PC-3 (cell line): ENCODE measurements around the gene MMP15. TPM values are rescaled to one million over a fixed set of nuclear protein-coding genes. Genes with fewer than 3 reads are reported as not detected.

Experiments
- ATAC-seq: fragments of 200-7000 bp; cut with Tn5 transposase; 2 replicates; pipeline ENCODE4 v1.9.1; 2020; ENCODE audit warnings: mild to moderate bottlenecking, moderate library complexity
- BruUV-seq: library from RNA; stranded (reverse); fragments of 400-500 nt; replicated peaks from 2 replicates; lab custom pipeline; 2021; lab: Mats Ljungman, UMichigan
- CTCF ChIA-PET: fragments of 300-600 bp; sonication (Branson Sonifier 250); formaldehyde crosslinking; loops from one replicate; lab custom pipeline; 2022; ENCODE audit warnings: antibody characterized with exemption; lab: Charles Lee
- POLR2A ChIA-PET: fragments of 300-600 bp; sonication (Branson Sonifier 250); formaldehyde crosslinking; loops from one replicate; lab custom pipeline; 2022; ENCODE audit warnings: antibody characterized with exemption; ENCODE audit not compliant: unreplicated experiment; lab: Charles Lee
- DNase-seq: peaks from one replicate; pipeline ENCODE4 v3.0.0-alpha.2; 2015
- H2AFZ ChIP-seq: fragments of 300-600 bp; sonication (generic); 2 replicates; pipeline ENCODE4 v1.6.0; 2016; ENCODE audit warnings: antibody characterized with exemption, low read length
- H3F3A ChIP-seq: fragments of 300-600 bp; sonication (generic); one replicate; pipeline ENCODE4 v1.6.0; 2017; ENCODE audit warnings: antibody characterized with exemption, low read length, control low read depth, mild to moderate bottlenecking; ENCODE audit not compliant: unreplicated experiment
- H3K27ac ChIP-seq: fragments of 300-600 bp; sonication (generic); 2 replicates; pipeline ENCODE4 v1.5.1; 2016; ENCODE audit warnings: mild to moderate bottlenecking, low read length
- H3K27me3 ChIP-seq: fragments of 300-600 bp; sonication (generic); 2 replicates; pipeline ENCODE4 v1.6.1; 2016; ENCODE audit warnings: low read length, mixed read lengths
- H3K36me3 ChIP-seq: fragments of 300-600 bp; sonication (generic); 2 replicates; pipeline ENCODE4 v1.6.1; 2016; ENCODE audit warnings: low read depth, mixed run types, low read length, mixed read lengths
- H3K4me1 ChIP-seq: fragments of 300-600 bp; sonication (generic); 2 replicates; pipeline ENCODE4 v1.5.1; 2016; ENCODE audit warnings: low read length; ENCODE audit not compliant: insufficient read depth
- H3K4me2 ChIP-seq: fragments of 300-600 bp; sonication (generic); 2 replicates; pipeline ENCODE4 v1.6.0; 2016; ENCODE audit warnings: low read length
- H3K4me3 ChIP-seq: fragments of 300-600 bp; sonication (generic); 2 replicates; pipeline ENCODE4 v1.5.1; 2016; ENCODE audit warnings: mild to moderate bottlenecking, low read length, mixed read lengths
- H3K79me2 ChIP-seq: fragments of 300-600 bp; sonication (generic); 2 replicates; pipeline ENCODE4 v1.6.1; 2017; ENCODE audit warnings: low read length, mixed read lengths
- H3K9ac ChIP-seq: fragments of 300-600 bp; sonication (generic); 2 replicates; pipeline ENCODE4 v1.6.0; 2016; ENCODE audit warnings: mild to moderate bottlenecking, low read length
- H3K9me2 ChIP-seq: fragments of 300-600 bp; sonication (generic); replicated peaks from 2 replicates; pipeline ENCODE4 v1.6.1; 2016; ENCODE audit warnings: mixed run types, low read length, mixed read lengths
- H3K9me3 ChIP-seq: fragments of 300-600 bp; sonication (generic); 2 replicates; pipeline ENCODE4 v1.6.1; 2016; ENCODE audit warnings: low read length, mixed read lengths
- H4K20me1 ChIP-seq: fragments of 300-600 bp; sonication (generic); 2 replicates; pipeline ENCODE4 v1.6.1; 2016; ENCODE audit warnings: low read length, mixed read lengths
- EZH2 ChIP-seq: fragments of 300-600 bp; sonication (generic); IDR thresholded peaks from one replicate; pipeline ENCODE4 v1.6.1; 2017; ENCODE audit warnings: antibody characterized with exemption, mild to moderate bottlenecking, low read length; ENCODE audit not compliant: unreplicated experiment
- EZH2phosphoT487 ChIP-seq: fragments of 300-600 bp; sonication (generic); IDR thresholded peaks from 2 replicates; pipeline ENCODE4 v1.6.1; 2018; ENCODE audit warnings: mild to moderate bottlenecking, antibody characterized with exemption, low read length, borderline replicate concordance
- intact Hi-C: fragments of 100-400 bp; cut with micrococcal nuclease; formaldehyde crosslinking; loops from 2 replicates; pipeline ENCODE4 v1.9.0; 2023
- total RNA-seq: library from RNA; depleted of rRNA; stranded (reverse); fragments of >200 nt; gene quantifications from 2 replicates; pipeline ENCODE4 v1.2.3, GENCODE V29; 2014
- TF ChIP-seq, protein P1 (sequence below): fragments of 300-600 bp; sonication (generic); conservative IDR thresholded peaks from 2 replicates; pipeline ENCODE4 v1.5.1; 2017; ENCODE audit warnings: antibody characterized with exemption, low read depth, mild to moderate bottlenecking, low read length

The MMP15 gene
- total RNA-seq, 1 experiment from 2014 or later, result 6.3 TPM

DNA sequence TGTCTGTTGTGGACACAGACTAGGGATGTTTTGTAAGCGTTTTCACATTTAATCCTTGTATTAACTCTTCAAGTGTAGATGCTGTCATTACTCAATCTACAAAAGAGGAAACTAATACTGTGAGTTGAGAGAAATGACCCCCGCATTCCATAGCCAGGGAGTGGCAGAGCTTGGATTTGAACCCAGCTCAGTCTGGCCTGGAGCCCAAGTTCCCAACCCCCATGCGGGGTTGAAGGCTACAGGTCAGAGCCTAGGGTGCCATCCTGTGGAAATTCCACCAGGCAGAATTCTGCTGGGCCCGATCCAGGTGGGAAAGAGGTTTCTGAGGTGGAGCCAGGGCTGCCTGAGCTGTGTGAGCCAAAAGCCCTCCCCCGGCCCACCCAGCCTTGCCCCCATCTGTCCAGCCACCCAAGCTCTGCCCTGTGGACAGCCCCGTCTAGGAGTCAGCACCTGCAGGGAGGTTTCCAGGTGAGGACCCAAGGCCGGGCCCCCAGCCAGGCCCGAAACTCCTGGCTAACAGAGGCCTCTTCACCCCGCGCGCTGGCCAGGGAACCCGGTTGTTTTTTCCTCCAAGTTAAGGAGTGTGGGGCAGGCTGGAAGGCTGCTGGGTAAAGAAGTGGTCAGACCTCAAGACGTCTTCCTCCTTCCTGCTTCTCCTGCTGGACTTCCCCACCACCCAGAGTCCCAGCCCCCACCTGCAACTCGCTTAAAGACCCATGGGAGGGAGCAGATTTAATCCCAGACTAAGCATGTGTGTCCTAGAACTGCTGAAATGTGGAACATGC is 5.7 kb downstream of the MMP15 start:
- TF ChIP-seq EZH2phosphoT487 (no peak), EZH2 (no peak)
- TF ChIP-seq, protein P1, sequence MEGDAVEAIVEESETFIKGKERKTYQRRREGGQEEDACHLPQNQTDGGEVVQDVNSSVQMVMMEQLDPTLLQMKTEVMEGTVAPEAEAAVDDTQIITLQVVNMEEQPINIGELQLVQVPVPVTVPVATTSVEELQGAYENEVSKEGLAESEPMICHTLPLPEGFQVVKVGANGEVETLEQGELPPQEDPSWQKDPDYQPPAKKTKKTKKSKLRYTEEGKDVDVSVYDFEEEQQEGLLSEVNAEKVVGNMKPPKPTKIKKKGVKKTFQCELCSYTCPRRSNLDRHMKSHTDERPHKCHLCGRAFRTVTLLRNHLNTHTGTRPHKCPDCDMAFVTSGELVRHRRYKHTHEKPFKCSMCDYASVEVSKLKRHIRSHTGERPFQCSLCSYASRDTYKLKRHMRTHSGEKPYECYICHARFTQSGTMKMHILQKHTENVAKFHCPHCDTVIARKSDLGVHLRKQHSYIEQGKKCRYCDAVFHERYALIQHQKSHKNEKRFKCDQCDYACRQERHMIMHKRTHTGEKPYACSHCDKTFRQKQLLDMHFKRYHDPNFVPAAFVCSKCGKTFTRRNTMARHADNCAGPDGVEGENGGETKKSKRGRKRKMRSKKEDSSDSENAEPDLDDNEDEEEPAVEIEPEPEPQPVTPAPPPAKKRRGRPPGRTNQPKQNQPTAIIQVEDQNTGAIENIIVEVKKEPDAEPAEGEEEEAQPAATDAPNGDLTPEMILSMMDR, result no peak
- no peaks in the 10 kb centered on the region for H3K9me2 ChIP-seq
- ChIA-PET CTCF (no interaction called here), POLR2A (no interaction called here)
- H3K9me3 ChIP-seq, result no peaks in the 10 kb centered on the region
- BruUV-seq, result no TSS peak
- intact Hi-C loops, result no loop called here
- no peak overlapping the region for H3K9ac ChIP-seq
- no peak for DNase-seq
- H3K27me3 ChIP-seq, result no peaks in the 10 kb centered on the region
- no peaks in the 10 kb centered on the region for H3K36me3 ChIP-seq
- H3K4me2 ChIP-seq, result no peak overlapping the region
- H3F3A ChIP-seq, result no peaks in the 10 kb centered on the region
- H2AFZ ChIP-seq, result no peak overlapping the region
- H3K4me3 ChIP-seq, result no peak overlapping the region
- ATAC-seq, result no peak
- no peaks in the 10 kb centered on the region for H3K79me2 ChIP-seq
- H3K27ac ChIP-seq, result no peak overlapping the region
- H3K4me1 ChIP-seq, result peaks cover 6% of the 10 kb centered on the region; the same call in 1 of the 2 replicates
- H4K20me1 ChIP-seq, result no peaks in the 10 kb centered on the region

DNA sequence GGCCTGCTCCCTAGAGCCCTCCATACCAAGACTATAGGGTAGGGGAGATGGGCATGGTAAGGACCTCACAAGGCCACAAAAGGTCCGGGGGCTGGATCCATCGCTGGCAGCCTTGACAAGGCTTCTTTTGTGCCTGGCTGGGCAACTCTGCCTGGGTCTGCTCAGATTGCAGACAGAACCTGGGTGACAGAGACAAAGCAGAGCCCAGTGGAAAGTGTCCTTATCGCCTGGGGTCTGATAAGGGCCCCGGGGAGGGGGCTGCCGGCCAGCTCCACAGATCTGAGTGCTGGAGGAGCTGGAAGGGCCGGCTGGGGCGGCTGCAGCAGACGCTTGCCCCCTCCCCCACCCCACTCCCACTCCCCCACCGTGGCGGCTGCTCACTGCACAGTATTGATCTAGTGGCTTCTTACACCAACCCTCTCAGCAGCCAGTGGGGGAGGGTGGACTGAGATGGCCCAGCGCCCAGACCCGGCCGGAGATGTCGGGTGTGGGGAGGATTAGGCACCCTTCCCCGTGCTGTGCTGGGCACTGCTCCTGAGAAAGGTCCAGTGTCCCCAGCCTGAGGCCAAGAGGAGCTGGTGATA is 7.2 kb downstream of the MMP15 start:
- H3K36me3 ChIP-seq, result no peaks in the 10 kb centered on the region
- POLR2A ChIA-PET, result no interaction called here
- H3K79me2 ChIP-seq, result no peaks in the 10 kb centered on the region
- ATAC-seq, result no peak
- DNase-seq, result no peak
- CTCF ChIA-PET, result no interaction called here
- intact Hi-C loops, result no loop called here
- H3F3A ChIP-seq, result no peaks in the 10 kb centered on the region
- H3K4me1 ChIP-seq, result no peaks in the 10 kb centered on the region
- no peak overlapping the region for H3K4me2 ChIP-seq
- H3K9me3 ChIP-seq, result no peaks in the 10 kb centered on the region
- H2AFZ ChIP-seq, result no peak overlapping the region
- H3K4me3 ChIP-seq, result no peak overlapping the region
- H3K9me2 ChIP-seq, result no peaks in the 10 kb centered on the region
- no peak for TF ChIP-seq EZH2phosphoT487
- no peak for TF ChIP-seq EZH2
- TF ChIP-seq, protein P1, result no peak
- BruUV-seq, result no TSS peak
- no peaks in the 10 kb centered on the region for H4K20me1 ChIP-seq
- H3K27ac ChIP-seq, result no peak overlapping the region
- H3K9ac ChIP-seq, result no peak overlapping the region
- H3K27me3 ChIP-seq, result no peaks in the 10 kb centered on the region
